Measurements from ENCODE around the gene MPDZ.
A peak's percentile ranks its signal among the peaks of the same experiment; 100 is the strongest.
"Not testable (repeated sequence)": the region's sequence is repeated elsewhere in the genome, so short reads cannot be mapped to it uniquely, and the experiment has no call there.

The MPDZ gene

DNA sequence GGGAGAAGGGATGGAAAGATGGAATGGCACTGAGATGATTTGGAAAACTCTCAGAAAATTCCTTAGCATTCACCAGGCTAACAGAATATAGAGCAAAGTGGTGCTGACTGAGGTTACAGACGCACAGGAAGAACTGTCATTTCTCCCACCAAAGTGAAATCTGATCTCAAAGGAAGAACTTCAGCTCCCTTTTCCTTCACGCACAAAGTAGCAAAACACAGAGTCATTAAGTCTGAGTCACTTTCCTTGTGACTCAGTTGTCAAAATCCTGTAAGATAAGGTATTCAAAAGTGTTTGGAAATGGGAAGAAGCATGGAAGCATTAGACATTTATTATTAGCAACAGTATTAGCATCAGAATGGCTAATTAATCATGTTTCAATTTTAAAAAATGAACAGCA lies 11.7 kb downstream of the MPDZ start:
- peak; percentile 93 for DNase-seq

DNA sequence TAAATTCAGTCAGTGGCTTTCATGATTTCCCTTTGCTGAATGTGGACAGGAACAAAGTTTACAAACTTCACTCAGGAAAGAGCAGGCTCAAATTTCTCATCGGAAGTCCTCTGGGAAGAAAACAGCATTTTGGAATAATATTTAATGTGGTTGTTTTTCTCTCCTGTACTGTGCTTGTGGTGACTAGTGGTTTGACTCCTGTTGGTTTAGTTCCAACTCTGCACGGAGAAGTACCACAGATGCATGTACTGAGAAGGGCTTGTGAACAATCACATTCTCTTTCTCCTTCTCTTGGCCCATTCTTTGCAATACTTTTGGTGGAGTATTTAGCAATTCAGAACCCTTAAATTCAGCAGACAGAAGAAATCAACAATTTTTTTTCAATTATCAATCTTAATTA lies 13.3 kb downstream of the MPDZ start:
- DNase-seq, result peak; percentile 45

DNA sequence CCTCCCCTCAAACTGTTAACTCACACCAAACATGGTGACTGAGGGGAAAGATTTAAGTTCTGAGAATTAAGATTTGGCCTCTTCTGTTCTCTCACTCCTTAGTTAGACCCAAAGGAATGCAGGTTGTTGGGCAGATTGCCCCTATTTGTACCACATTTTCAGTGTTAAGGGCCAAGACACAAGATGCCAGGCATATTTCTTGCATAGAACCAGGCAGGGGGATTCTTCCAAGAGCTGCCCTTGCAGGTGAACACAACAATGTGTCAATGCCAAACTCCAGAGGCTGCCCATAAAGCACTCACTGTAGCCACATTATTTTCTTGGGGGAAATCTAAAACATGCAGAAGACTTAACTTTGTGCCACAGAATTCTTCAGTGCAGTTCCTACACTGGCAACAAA lies 14.7 kb downstream of the MPDZ start:
- DNase-seq, result peak; percentile 80

DNA sequence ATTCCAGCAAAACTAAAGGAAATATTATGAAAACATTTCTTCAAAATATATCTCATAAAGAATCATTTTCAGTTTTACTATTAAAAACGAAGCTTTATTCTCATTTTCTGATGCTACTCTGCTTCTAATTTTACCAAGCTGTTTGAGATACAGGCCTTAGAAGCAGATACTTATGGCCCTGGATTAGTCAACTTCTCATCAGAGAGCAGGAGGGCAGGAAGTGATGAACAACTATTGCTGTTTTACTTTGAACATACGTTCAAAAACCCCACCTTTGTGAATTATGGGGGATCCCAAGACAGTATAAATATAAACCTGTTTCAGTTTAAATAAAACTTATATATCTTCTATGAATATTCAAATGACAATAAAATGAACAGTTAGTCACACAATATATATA lies 16.0 kb downstream of the MPDZ start:
- DNase-seq, result no peak

DNA sequence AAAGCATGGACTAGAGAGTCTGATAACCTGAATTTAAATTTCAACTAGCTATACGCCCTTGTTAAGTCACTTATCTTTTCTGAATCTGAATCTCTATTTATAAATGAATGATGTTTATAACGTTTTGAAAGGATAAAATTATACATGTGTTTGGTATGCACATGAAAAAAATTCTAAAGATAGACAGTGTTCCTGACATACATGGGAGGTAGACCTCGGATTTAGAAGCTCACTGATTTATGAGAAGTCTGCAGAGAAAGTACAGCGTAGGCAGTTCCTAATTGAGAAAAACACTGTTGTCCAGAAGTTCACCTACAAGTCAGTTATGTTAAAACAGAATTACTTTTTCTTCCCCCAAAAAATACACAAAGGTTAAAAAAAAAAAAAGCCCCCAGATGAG lies 26.6 kb downstream of the MPDZ start:
- DNase-seq, result no peak

DNA sequence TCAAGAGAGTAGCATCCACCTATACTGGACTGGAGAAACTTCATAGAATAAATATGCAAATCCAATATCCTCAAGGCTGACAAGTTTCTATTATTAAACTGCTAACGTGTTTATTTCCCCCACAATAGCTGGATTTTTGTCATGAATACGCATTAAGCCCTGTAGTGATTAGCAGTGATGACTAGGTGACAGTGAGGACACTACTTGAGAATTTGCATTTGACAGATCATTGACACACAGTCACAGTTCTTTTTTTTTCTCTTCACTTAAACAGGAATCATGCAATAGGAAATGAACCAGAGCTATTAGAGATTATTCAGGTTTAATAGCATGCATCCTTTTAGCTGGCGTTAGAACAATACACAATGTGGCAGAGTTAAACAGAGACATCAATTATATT lies 35.3 kb downstream of the MPDZ start:
- no peak for DNase-seq

DNA sequence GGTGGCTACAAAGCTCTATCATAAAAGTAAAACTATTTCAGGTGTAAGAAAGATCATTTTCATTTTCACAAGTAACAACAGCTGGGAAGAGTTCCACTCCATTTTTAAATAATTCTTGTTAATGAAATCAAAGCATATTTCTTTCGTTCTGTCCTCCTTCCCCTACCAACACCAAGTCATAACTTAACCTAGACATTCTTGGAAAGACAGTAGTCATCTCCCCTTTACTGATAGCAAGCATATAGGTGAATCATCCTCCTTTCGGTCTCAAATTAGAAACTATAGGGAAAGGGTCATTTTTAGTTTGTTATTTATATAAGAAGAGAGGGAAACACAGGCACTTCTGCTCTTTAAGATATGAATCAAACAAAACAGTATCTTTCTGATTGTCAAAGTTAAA lies 38.2 kb downstream of the MPDZ start:
- DNase-seq, result no peak

DNA sequence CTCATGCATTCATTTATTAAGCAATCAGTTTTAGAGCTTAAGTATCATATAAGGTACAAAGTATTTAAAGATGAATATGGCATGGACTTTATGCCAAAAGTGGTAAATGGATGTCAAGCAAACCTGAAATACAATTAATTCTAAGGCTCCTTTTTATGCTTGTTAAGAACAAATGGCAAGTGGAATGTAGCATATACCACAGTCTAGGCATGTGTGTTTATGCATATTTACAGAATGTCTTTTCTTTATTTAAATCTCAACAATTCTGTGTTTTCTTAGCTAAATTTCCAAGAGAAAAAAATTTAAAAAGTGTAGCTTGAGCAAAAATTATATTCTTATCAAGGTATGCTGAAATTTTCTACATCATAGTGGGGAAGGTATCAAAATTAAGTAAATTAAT lies 39.8 kb downstream of the MPDZ start:
- no peak for DNase-seq

DNA sequence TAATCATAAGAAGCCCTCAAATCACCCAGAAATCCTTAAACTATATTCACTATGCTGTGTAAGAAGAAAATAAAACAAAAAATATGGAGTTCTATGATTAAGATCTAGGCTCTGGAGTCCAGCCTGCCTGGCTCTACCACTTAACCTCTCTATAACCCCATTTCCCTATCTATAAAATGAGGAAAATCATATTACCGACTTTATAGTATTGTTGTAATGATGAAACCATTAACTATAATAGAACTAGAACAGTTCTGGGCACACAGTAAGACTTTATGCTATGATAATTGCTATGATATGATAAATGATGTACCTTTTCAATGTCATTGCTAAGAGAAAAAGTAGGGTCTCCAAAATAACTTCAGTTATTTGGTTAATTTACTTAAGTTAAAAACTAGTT lies 40.3 kb downstream of the MPDZ start:
- DNase-seq, result no peak

DNA sequence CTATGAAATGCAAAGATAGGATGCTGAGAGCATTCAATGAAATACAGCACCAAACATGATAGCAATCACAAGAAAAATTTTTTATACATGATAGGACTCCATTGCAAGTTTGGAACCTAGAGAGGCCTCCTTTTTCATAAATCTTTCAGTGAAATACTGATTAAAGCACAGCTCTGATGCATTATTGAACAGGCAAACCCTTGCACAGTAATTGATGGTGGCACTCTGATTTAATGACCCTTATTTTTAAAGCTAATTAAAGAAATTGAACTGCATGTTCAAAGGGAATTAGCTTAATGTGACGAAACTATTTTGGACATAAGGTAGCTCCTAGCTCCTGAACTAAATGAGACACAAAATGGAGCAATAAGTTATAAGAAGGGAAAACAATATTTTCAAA lies 44.6 kb downstream of the MPDZ start:
- no peak for DNase-seq

DNA sequence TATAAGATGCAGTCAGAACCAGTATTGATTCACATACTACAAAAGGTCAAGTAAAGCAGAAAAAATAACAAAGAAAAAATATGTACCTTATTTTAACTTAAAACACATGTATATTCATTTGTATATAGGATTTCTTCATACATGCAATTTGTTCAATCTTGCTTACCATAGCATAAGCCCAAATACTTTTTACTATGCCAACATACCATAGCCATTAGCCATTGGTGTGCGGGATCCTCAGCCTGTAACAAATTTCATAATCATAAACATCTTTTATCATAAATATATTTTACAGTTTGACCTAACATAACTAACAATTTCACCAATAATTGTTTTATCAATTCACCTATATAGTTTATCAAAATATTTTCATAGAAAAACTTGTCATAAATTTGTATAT lies 51.1 kb downstream of the MPDZ start:
- DNase-seq, result no peak

DNA sequence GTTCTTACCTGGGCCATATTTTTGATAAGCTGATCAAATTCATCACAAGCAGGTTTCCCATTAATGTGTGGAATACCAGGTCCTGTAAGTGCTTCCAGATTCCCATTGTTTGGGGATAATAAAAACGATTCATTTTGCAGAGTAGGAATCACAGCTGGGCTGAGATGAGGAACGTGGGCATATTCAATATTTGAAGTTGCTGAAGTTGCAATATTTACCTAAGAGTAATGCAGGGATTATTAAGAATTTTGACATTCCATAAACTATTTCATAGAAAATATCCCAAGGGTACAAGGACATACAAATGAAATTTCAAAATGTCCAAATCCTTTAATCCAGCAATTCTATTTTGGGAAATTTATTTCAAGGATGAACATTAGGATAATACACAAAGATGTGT lies 55.1 kb downstream of the MPDZ start:
- no peak for DNase-seq

DNA sequence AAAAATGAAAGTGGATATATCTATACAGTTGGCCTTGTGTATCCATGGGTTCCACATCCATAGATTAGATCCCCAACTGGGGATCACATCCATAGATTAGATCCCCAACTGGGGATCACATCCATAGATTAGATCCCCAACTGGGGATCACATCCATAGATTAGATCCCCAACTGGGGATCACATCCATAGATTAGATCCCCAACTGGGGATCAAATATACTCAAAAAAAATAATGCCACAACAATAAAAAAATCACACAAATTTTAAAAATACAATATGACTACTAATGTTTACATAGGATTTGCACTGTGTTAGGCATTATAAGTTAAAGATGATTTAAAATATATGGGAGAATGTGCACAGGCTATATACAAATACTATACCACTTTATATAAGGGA lies 56.8 kb downstream of the MPDZ start:
- not testable (repeated sequence) for DNase-seq

DNA sequence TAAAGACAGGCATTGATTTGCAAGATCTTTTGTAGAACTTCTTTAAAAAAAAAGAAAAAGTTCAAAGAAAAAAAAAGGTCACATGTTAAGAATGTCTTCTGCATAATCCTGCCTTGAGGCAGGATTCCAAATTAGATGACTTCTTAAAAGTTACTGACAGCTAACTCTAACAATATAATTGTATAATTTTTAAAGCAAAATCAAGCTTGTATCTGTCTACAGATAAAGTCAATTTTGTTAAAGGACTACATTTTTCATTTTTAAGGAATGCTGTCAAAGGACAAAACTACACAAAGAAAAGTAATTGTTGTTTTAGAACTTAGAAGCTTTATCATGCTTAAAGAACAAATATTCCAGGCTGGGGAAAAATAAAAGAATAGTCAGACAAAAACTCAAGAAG lies 57.8 kb downstream of the MPDZ start:
- DNase-seq, result no peak

DNA sequence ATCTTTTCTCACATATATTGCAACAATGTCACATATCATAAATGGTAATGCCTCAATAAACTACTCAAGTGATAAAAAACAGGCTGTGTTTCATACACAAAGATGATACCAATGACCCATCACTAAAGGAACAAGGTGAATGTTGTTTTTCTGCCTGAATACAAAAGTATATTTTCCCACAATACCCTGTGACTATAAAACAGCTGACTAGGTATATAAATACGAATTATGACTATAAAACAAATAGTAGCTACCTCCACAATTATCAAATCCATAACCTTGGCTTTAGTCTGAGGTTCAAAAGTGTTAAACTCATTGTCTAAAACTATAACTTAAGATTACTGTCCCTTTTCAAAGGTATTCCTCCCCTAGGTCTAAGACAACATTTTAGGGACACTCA lies 58.7 kb downstream of the MPDZ start:
- no peak for DNase-seq

DNA sequence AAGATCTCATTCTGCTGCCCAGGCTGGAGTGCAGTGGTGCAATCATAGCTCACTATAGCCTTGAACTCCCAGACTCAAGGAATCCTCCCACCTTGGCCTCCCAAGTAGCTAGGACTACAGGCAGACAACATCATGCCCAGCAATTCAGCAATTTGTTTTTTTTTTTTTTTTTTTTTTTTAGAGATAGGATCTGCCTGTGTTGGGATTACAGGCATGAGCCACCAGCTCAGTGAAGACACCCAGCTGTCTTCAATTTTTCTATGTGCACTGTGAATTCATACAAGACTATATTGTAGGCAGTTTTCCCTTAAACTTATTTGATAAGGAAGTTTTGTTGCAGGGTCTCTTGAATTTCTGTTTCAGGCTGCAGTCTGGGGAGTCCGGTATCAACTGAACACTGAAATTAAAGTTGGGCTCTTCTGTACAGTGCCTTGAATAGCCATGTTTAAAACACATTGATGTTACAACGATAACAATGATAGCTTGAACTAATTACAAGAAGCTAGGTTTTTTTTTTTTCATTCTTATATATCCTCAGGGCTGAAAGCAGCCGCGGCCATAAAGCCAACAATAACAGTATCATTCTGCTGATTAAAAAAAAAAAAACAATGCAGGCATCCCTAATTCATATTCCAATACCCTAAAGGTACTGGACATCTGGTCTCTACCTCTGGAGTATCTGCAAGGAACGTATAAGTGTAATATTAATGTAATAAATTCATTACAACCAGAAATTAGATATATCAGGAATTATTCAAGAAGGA lies 63.5 kb downstream of the MPDZ start:
- DNase-seq, result no peak

DNA sequence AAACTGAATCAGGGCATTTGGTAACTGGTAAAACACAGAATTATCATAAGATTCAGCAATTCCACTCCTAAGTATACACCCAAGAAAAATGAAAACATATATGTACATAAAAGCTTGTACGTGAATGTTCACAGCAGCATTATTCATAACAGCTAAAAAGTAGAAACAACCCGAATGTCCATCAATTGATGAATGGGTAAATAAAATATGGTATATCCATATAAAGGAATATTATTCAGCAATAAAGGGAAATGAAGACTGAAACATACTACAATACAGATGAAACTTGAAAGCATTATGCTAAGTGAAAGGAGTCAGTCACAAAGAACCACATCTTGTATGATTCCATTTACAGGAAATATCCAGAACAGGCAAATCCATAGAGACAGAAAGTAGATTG lies 65.5 kb downstream of the MPDZ start:
- DNase-seq, result no peak

DNA sequence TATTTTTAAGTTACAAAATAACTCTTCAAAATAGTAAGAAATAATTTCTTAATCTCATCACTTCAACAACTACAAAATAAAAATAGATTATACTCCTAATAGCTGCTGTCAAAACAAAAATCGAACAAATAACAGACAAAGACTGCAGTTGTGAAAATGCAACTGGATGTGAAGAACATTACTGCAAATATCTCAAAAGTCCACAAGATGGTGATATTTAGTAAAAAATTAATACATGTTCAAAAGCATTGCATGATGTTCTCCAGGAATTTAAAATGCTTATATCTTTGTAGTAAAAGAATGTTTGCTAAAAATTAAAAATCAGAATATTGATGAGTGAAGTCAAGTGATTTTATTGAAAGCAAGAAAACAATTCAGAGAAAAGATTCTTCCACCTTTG lies 66.2 kb downstream of the MPDZ start:
- DNase-seq, result no peak

DNA sequence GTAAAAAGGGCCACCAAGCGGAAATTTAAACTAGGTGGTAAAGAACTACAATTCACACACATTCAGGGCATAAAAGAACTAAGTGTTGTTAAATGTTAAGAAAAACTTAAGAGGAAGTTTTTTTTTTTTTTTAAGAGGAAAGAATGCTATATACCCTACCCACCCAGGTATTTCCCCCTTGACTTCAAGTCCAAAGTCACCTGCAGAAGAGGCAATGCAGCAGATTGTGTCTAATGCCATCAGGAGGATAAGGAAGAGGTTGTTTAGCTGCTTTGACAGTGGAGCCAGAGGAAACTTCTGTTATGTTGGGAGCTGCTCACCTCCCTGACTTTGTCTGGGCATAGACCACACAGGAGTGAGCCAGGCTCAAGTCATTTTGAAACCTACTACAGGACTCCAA lies 69.2 kb downstream of the MPDZ start:
- DNase-seq, result no peak

DNA sequence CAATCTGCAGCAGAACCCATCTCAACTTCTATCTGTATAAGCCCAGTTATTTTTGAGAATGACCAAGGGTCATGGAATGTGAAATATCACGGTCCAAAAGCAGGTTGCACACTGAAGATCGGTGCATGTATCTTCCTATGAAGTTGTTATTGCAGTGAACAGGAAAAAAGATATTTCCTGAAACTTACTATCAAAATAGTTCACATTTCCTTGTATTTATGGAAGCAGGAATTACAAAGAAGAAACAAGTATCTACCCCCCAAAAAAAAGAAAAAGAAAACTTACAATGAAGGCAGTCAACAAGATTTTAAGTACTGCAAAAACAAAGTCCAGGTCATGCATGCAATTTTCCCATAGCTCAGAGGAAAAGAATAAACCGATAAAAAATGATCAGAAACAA lies 70.0 kb downstream of the MPDZ start:
- no peak for DNase-seq

DNA sequence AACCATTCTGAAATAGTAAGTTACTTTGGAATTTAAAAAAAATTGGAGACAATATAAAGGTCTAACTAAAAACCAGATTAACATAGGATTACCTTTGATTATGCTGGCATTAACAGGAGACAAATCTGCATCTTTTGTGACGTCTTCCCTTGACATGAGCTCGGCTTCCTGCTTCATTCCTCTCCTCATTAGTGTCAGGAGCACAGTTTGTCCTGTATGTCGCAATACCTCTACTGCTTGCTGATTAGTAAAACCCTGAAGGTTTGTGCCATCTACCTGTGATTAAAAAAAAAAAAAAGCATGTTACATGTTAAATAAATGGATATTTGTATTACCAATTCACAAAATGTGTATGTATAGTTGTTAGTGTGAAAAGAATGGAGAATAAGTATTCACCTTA lies 73.7 kb downstream of the MPDZ start:
- no peak for DNase-seq

DNA sequence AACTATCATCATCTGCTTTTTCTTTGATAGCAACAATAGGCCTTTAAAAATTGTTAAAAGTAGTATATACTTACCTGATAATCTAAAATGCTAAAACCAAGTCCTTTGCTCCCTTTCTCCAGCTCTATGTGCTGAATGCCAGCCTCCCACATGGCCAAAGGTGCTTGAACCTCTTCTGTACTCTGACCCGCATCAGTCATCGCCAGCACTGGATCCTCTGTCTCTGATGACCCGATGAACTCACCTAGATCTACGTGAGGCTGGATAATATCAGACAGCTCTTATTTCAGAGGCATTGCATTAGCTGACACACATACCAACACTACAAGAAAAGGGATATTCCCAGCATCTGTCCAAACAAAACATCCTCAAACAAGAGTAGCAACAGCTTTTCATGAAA lies 89.5 kb downstream of the MPDZ start:
- no peak for DNase-seq

DNA sequence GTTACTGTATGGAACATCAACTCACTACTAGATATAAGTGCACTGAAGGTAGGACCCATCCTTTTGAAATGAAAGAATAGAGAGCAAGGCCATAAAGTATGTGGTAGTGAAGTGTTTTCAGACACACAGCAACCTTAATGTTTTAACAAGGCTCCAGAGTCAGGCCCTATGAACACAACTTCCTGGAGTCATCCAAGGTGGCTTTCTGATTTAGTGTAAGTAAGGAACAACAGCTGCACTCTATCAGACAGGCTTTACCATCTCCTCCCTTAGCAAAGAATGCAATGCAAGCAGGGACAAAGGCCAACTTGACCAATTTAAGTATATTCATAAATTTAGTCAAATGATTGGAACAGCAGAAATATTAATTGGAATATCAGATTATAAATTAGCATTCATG lies 90.1 kb downstream of the MPDZ start:
- DNase-seq, result no peak

DNA sequence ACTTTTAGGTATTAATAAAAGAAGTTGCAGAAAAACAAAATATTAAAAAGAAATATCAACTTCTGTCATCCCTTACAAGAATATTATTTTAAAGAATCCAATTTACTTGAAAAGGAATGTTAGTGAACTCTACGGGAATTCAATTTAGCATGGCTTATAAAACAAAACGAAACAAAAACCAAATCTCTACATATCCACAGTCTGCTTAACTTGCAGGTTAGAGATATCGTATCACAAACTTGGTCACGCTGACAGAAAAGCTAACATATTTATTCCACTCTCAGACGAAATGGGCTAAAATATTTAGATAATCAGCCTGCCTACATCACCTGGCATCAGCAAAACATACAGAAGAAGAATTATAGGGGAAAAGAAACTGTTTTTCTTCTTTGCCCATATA lies 92.7 kb downstream of the MPDZ start:
- no peak for DNase-seq

DNA sequence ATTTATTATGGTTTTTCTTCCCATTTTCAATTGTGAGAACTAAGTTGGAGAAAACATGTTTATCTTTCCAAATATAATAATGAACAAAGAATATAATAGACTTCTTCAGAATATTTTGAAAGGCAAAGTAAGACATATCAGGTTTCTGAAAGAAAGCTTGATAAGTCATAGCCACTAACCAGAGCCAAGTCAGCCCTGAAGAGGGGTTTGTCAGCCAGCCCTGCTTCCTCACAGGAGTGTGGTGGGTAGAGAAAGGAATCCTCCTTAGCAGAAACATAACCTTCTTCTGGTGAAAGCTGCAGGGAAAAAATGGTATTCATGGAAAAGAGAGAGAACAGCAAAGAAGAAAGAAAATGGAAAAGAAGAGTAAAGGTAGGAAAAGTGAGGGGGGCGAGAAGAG lies 93.4 kb downstream of the MPDZ start:
- no peak for DNase-seq

DNA sequence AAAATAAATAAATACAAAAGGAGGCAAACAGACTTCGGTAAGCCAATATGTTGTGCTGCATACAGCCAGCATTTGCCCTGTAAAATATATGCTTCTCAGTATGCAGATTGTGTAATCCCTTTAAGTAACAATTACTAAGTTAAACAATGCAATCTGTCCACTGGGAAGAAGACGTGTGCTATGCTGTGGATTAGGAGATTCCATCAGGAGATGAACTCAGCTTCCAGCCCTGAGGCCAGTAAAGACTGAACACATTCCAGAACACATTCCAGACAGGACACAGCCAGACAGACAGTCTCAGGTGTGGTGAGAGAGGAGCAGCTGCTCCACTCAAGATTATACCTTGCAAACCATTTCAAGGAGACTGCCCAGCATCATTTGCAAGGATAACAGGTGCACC lies 97.8 kb downstream of the MPDZ start:
- DNase-seq, result peak; percentile 61

Measured in NCI-H226 (cell line).